Inflammatory macrophage treated with lipopolysaccharide for 1 hour (primary cell): Measurements from ENCODE around the gene CBFA2T3.

ENCODE experiments used
- DNase-seq, 2 donors: peaks; one replicate each; pipeline ENCODE4 v3.0.0-alpha.2; 2020 to 2022

CBFA2T3 gene

GRCh38 chr16:88995746-88996535 is 18.9 kb upstream of the CBFA2T3 start:
- DNase-seq = no peak

GRCh38 chr16:88995194-88995593 is 18.2 kb upstream of the CBFA2T3 start:
- DNase-seq = no peak

GRCh38 chr16:88994695-88995094 is 17.7 kb upstream of the CBFA2T3 start:
- no peak for DNase-seq

- DNase-seq = no peak
Observed at GRCh38 chr16:88993946-88994600, 17.1 kb upstream of the CBFA2T3 start.

- no peak for DNase-seq
Observed at GRCh38 chr16:88993166-88993761, 16.3 kb upstream of the CBFA2T3 start.

- DNase-seq = no peak
Observed at GRCh38 chr16:88992351-88993165, 15.6 kb upstream of the CBFA2T3 start.

GRCh38 chr16:88991813-88992350 is 14.9 kb upstream of the CBFA2T3 start:
- DNase-seq = no peak

GRCh38 chr16:88989852-88990547 is 13.0 kb upstream of the CBFA2T3 start:
- no peak for DNase-seq

GRCh38 chr16:88988980-88989811 is 12.2 kb upstream of the CBFA2T3 start:
- DNase-seq = no peak

- DNase-seq = no peak
Observed at GRCh38 chr16:88985521-88985920, 8.5 kb upstream of the CBFA2T3 start.

GRCh38 chr16:88983771-88984687 is 7.0 kb upstream of the CBFA2T3 start:
- no peak for DNase-seq

- no peak for DNase-seq
Observed at GRCh38 chr16:88983165-88983564, 6.2 kb upstream of the CBFA2T3 start.

- no peak for DNase-seq
Observed at GRCh38 chr16:88982286-88983084, 5.5 kb upstream of the CBFA2T3 start.

- DNase-seq = no peak
Observed at GRCh38 chr16:88979353-88980015, 2.5 kb upstream of the CBFA2T3 start.

- DNase-seq = no peak
Observed at GRCh38 chr16:88978608-88979346, 1.8 kb upstream of the CBFA2T3 start.

GRCh38 chr16:88977812-88978607 is 1.0 kb upstream of the CBFA2T3 start:
- no peak for DNase-seq

- no peak for DNase-seq
Observed at GRCh38 chr16:88976366-88977017, 515 bp downstream of the CBFA2T3 start.
